GM19099 (cell line): ENCODE measurements around the gene SH2B2.
"Not testable (repeated sequence)": the region's sequence is repeated elsewhere in the genome, so short reads cannot be mapped to it uniquely, and the experiment has no call there.

Experiments used
- POLR2A ChIP-seq: IDR thresholded peaks from 3 replicates; pipeline ENCODE4 v1.6.1; 2011; ENCODE audit warnings: low read depth; ENCODE audit not compliant: insufficient read length; ENCODE audit errors: extremely low read depth

The SH2B2 gene

GRCh38 chr7:102306916-102307677 lies 20.4 kb downstream of the SH2B2 start:
- peak; percentile 58 for TF ChIP-seq POLR2A

- TF ChIP-seq POLR2A: no peak
These were observed 23.7 kb downstream of the SH2B2 start for GRCh38 chr7:102310414-102310815.

GRCh38 chr7:102312317-102312716 lies 25.6 kb downstream of the SH2B2 start:
- no peak for TF ChIP-seq POLR2A

GRCh38 chr7:102313997-102314780 lies 27.5 kb downstream of the SH2B2 start:
- no peak for TF ChIP-seq POLR2A

GRCh38 chr7:102317231-102318059 lies 30.8 kb downstream of the SH2B2 start:
- TF ChIP-seq POLR2A: no peak

GRCh38 chr7:102318482-102318971 lies 31.9 kb downstream of the SH2B2 start:
- TF ChIP-seq POLR2A: no peak

GRCh38 chr7:102319671-102320070 lies 33.0 kb downstream of the SH2B2 start:
- TF ChIP-seq POLR2A: no peak

GRCh38 chr7:102320181-102320580 lies 33.5 kb downstream of the SH2B2 start:
- TF ChIP-seq POLR2A: no peak

GRCh38 chr7:102320601-102321350 lies 34.1 kb downstream of the SH2B2 start:
- TF ChIP-seq POLR2A: no peak

- no peak for TF ChIP-seq POLR2A
These were observed 34.9 kb downstream of the SH2B2 start for GRCh38 chr7:102321351-102322201.

GRCh38 chr7:102322202-102322715 lies 35.6 kb downstream of the SH2B2 start:
- TF ChIP-seq POLR2A: no peak

GRCh38 chr7:102323914-102324195 lies 37.2 kb downstream of the SH2B2 start:
- TF ChIP-seq POLR2A: no peak

- TF ChIP-seq POLR2A: no peak
These were observed 39.7 kb downstream of the SH2B2 start for GRCh38 chr7:102326157-102326889.

GRCh38 chr7:102356344-102356743 lies 69.7 kb downstream of the SH2B2 start, which contains the start of gene SPDYE6:
Gene SPDYE6 (minus strand): TSS chr7:102356444. CDS start chr7:102356023, 421 bp downstream.
- not testable (repeated sequence) for TF ChIP-seq POLR2A
